Skin of body (tissue), 2 donors: ENCODE data around the gene C22orf31. TPM values are rescaled to one million over a fixed set of nuclear protein-coding genes. Genes with fewer than 3 reads are reported as not detected.

Experiments used
- DNase-seq: peaks from one replicate; lab custom pipeline; 2025; lab: John Stamatoyannopoulos, UW
- total RNA-seq: library from RNA; depleted of rRNA; stranded (reverse); fragments of >200 nt; gene quantifications from one replicate; pipeline ENCODE4 v1.2.3, GENCODE V29; 2014

The C22orf31 gene
- total RNA-seq, 1 donor from 2014 or later: 0.20 TPM

DNA sequence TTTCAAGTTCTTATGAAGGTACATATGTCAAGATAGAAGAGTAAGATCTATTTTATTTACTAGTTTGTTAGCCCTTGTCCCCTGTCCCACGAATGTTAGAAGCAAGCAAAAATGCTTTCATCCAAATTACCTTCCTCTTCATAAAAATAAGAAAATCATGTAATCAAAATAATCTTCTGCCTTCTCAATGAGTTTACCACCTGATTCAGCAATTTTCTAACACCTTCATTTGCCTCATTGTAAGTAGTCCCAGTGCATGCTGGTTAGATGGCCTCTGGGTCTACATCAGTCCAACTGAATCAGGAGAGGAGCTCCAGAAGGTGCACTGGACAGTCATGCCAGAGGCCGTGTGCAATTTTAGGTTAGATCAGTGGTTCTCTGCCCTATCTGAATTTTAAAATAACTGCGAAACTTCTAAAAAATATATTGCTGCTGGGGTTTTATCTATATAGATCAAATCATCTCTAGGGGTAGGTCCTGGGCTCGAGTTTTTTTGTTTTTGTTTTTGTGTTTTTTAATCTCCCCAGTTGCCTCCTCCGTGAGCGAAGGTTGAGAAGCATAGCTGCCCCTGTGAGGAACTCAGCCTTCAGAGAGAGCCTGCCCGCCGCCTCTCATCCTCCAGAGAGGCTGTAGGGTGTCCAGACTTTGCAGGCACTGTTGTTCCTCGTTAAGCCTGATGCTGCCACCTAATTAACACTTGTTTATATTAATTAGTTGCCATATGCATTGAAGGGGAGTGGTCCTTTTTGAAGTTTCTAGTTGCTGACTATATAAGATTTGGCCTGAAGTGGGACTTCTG lies 32.2 kb downstream of the C22orf31 start:
- DNase-seq: no peak

DNA sequence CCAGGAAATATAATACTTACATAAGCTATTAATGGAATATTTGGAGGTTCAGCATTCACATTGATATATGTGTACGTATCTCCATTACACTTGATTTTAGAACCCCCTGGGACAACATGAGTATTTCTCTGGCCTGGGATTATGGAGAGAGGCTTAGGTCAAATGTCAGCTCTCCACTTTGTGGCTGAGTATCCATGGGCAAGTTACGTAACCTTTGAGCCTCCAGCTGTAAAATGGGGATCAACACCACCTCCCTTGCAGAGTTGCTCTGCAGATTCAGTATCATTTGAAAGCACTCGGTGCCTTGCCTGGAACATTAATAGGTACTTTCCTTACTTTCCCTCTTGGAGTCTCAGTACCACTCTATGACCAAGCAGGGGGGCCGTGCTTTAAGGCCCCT lies 33.2 kb downstream of the C22orf31 start:
- no peak for DNase-seq

DNA sequence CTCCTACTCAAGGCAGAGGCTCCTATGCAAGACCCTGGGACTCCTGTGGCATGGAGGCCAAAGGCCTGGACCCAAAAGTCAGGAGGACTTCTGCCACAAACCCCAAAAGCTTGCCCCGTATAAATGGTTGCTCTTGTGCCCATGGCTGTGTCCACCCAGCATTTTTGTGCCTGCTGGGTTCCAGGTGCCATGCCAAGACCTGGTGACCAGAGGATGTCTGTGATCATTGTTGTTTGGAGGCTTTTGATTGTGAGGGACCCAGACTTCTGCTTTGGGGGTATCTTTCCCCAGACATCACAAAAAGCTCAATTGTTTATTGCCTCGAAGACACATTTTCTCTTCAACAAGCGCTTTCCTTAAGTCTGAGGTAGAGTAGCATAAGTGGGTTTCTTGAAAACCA lies 35.1 kb downstream of the C22orf31 start:
- DNase-seq: no peak

DNA sequence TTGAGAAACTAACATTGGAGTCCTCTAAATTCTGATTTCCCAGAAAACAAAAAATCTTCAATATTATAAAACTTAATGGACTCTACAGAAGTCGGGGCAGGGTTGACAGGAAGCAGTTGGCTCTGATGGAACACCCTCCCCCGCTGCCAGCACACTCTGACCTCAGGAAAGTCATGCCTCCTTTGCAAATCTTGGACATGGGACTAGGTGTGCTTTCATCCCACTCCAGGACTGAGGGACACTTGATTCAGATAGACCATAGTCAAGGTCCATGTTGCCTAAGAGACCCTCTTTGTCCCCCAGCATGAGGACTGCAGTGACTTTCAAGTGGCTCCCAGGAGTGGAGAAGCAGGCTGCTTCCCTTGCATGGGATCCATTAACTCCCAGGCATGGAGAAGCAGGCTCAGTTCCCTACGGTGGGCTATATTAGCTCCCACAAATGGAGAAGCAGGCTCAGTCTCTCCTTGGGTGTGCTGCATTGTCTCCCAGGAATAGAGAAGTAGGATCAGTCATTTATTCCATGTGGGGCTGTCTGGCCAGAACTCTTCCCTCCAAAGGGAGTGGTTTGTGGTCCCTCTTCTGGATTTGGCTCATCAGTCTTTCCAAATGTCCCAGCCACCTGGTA lies 38.3 kb downstream of the C22orf31 start:
- no peak for DNase-seq

DNA sequence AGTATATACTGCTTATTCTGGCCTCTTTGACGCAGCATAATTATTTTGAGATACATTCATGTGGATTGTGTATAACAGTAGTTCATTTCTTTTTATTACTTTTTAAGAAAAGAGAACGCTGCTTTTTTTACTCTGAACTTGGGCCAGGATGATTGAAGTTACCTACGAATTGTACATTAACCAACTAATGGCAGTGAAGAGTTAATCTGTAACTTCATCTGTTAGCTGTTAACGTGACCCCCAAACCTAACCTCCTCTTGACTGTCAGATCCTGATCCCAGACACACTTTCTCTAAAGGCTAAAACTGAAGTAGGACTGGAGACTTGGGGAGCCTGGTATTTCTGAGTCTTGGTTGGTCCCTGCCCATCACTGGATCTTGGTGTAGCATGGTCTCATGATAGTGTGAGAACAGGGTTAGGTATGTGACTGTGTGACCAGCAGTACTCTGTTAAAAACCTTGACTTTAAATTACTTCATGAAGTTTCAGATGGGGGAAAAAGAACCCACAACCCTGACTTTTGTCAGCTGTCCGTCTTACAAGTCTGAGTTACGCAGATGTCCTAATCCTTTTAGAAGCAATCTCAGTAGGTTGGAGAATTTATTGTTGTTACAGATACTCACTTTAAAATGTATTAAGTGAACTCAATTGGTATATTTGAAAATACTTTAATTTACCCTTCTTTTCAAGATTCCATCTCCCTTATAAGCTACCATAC lies 39.4 kb downstream of the C22orf31 start:
- DNase-seq: no peak

DNA sequence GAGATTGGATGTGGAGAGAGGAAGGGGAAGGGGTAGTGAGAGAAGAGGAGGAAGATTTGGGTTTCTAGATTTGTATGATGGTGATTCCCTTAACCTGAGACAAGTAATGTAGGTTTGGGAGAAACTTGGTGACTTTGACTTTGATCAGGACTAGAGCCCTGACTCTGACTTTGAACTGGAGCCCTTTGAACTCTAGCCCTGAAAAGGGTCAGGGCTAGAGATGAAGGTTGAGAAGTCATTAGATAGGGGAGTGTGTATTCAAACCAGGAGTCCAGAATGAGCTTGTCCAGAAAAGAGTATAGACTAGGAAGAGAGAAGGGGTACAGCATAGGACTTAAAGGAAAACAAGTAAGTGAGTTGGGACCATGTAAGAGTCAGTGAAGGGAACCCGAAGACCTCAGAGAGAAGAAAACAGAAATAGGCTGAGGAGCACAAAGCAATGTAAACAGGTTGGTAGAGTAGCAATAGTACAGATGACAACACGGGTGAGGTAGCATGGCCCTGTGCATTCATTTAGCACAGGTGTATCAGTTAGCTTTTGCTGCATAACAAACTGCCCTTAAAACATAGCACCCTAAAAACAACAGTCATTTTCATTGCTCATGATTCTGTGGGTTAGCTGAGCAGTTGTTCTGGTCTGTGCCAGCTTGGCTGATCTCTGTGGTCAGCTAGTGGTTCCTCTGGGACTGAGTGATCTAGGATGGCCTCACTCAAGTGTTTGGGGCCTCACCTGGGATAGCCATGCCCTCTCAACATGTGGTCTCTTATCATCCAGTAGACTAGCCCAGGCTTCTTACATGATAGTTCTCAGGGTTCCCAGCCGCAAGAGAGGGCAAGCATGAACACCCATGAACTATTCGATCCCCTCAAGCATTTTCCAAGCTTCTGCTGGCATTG lies 43.1 kb downstream of the C22orf31 start:
- DNase-seq: no peak

DNA sequence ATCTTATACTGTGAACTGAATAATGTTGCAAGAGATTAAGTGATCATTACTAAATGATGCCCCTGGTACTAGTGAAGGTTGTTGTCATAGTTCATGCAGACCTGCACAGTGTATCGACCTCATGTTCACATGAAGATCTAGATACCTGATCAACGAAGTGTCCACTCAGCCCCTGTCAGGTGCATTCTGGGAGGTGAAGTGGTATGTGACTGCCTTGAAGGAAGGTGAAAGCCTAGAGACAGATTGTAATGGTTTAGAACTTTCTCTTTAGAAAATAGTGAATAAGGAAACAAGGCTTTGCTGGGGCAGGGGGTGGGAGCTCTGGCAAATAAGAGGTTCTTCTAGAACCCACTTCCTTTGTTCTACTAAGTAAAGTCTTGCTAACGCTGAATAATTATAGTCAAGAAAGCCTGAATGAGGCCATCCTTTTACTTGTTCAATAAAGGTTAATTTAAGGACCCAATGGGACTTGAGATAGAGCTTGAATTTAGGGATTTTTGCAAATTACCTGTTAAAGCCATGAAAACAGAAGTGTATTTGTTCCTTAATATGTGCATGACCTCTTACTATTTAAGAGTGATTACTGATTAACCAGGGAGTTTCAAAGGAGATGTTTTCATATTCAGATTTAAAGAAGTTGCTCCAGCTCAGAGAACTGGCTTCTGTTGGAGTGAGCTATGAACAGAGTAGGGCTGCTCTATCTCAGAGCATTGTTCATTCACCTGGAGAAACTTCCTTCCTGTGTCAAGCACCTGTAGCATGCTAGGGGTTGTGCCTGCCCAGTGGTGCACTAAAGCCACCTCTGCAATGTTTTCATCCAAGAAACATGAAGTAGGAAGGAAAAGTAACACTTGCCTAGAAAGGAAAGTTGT lies 45.3 kb downstream of the C22orf31 start:
- DNase-seq: no peak

DNA sequence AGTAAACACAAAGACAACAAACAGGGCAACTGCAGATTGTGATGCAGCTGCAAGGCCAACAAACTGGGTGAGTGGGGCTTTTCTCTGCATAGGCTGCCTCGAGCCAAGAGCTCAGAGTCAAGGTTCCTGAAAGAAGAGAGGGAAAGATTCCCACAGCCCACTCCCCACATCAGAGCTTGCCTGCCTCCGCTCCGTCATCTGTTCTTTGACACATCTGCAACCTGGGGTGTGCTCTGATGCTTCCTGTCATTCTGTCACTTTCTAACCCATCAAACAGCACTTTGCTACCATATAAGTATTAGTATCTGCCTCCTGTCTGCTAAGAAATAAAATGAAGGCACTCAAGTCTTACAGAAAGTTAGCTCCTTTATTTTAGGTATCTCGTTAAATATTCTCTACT lies 46.9 kb downstream of the C22orf31 start:
- no peak for DNase-seq

DNA sequence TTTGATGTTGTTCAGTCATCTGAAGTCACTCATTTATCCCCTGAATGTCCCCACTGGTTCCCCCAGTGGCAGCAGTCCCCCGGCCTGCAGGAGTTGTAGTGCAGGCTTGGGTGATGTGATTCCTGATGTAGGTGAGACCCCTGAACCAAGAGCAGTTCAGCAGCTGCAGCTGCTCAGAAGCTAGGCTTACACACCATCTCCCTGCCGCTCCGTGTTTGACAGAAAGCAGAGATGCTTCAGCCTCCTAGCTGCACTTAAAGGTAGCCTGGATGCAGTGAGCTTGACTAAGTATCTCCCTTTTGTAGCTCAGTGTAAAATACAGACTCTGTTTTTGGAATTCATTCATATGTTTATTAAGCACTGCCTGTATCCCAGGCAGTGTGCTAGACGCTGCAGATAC lies 47.3 kb downstream of the C22orf31 start:
- DNase-seq: no peak

DNA sequence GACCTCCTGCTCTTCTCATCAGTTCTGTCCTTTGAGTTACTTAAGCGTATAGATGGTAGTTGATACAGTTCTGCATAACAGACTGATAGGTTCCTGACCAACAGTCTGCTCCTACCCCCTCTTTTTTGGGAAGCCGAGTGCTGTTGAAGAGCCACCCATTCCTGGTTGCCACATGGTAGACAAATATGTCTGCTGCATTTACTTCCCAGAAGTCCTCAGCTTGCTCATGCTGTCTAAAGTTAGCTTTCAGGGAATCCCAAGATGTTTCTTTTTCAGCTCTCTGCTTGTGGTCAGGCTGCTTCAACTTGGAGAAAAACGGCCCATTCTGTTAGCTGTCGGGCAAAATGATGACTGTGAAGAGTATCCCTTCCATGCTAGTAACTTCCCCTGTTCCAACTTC lies 48.7 kb downstream of the C22orf31 start:
- DNase-seq: no peak

DNA sequence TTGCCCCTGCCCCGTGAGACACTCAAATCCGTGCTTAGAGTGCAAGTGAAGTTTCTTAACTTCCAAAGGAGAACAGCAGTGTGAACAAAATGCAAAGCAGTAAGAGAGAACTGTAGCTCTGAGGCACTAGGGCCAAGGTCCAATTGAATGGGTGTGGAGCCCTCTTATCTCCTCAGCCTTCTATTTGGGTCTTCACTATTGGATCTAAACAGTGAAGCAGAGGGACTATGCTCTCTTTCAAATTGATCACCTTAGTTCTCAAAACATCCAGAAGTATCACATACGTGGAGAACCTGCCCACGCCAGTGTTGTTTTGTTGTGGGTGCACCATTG lies 49.6 kb downstream of the C22orf31 start:
- DNase-seq: no peak

DNA sequence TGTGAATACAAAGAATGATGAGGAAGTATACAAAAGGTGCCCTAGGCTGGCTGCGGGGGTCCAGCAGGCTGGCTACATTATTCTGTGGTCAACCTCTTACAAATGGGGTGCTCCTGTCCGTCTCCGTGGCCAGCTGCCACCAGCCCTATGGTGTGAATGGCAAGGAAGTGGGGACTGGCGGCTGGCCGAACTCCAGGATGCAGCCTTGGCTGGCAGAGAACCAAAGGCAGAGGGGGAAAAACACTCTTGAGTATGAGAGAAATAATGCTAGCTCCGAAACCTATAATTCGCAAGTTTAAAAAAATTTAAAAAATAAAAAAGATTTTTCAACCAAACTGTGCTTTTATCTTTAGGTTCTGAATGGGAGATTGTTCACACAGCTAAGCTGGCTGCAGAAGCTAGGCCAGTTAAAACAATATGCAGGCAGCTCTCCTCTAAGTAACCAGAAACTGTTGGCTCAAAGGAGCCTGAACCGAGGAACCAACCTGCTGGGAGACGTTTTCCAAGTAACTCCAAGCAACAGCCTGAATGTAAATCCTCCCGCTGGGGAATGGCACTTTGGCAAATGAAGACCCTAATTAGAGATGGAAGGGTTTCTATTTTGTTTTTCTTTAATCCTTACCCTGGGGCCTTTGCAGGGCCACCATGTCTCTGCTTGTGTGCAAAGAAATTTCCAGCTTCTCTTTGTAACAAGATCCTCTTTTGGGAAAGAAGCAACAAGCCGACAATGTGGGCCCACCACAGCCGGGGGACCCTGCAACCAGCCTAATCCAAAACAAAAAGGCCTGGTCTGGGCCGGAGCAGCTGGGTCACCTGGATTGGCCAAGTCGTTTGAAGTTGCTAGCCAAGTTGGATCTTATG lies 50.2 kb downstream of the C22orf31 start:
- no peak for DNase-seq

DNA sequence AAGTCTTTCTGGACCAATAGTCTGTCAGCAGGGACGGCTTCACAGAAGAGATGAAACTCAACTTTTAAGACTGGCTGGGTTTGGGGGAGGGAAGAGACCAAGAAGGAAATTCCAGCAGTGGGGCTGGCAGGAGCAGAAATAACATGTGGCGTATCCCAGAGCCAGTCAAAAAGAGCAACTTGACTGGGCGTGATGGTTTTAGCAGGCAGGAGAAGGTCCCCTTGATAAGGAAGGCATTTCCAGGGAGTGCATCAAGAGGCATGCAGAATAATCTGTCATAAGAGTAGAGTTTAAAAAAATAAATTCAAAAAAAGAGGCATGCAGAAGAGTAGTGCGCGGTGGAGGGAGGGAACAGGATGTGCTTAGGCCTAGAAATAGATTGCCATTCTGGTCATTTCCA lies 52.5 kb downstream of the C22orf31 start:
- no peak for DNase-seq

Other genes starting within 250 kb of the C22orf31 start
- gene ZNRF3, start 178.3 kb downstream of the C22orf31 start, total RNA-seq: 7.4 TPM
- gene KREMEN1, start 11.2 kb upstream of the C22orf31 start, total RNA-seq: 30.4 TPM
- 18.5 TPM for gene EMID1, start 144.1 kb upstream of the C22orf31 start, total RNA-seq
- gene RHBDD3, start 206.2 kb upstream of the C22orf31 start, total RNA-seq: 9.0 TPM
- 117 TPM for gene EWSR1, start 206.4 kb upstream of the C22orf31 start, total RNA-seq
- 5.7 TPM for gene GAS2L1, start 244.8 kb upstream of the C22orf31 start, total RNA-seq